Sigmoid colon (tissue), 7 donors: ENCODE measurements around the gene REPS1. TPM values are rescaled to one million over a fixed set of nuclear protein-coding genes. Genes with fewer than 3 reads are reported as not detected.
"Not testable (repeated sequence)": the region's sequence is repeated elsewhere in the genome, so short reads cannot be mapped to it uniquely, and the experiment has no call there.

ENCODE experiments used
- DNase-seq: peaks from one replicate; pipeline ENCODE4 v3.0.0-alpha.2; 2019
- H3K27ac ChIP-seq, 4 donors: fragments of 200-600 bp; sonication (generic); one replicate each; pipeline ENCODE4 v1.5.1; 2016 to 2019; ENCODE audit warnings: mild to moderate bottlenecking in 1 of 4
- H3K27me3 ChIP-seq, 3 donors: fragments of 200-600 bp; sonication (generic); one replicate each; pipeline ENCODE4 v1.5.1; 2019; ENCODE audit warnings: mild to moderate bottlenecking in 1 of 3
- H3K36me3 ChIP-seq, 4 donors: fragments of 200-600 bp; sonication (generic); one replicate each; pipeline ENCODE4 v1.5.1; 2016 to 2019
- H3K4me1 ChIP-seq, 4 donors: fragments of 200-600 bp; sonication (generic); one replicate each; pipeline ENCODE4 v1.5.1; 2017 to 2019
- H3K4me3 ChIP-seq, 4 donors: fragments of 200-600 bp; sonication (generic); one replicate each; pipeline ENCODE4 v1.5.1; 2017 to 2019; ENCODE audit warnings: mild to moderate bottlenecking in 2 of 4, moderate library complexity in 1 of 4
- H3K9me3 ChIP-seq, 4 donors: fragments of 200-600 bp in 3 of 4; sonication (generic) in 3 of 4; one replicate each; pipeline versions ENCODE4 v1.5.1 to v1.6.1; 2013 to 2019
- CTCF ChIP-seq, 4 experiments: fragments of 450-650 bp in 3 of 4; fragments of 200-600 bp in 1 of 4; IDR thresholded peaks; one replicate each; pipeline ENCODE4 v1.5.1; 2016 to 2019; ENCODE audit warnings: antibody characterized with exemption in 4 of 4, mild to moderate bottlenecking in 3 of 4, moderate library complexity in 2 of 4
- EP300 ChIP-seq, 4 donors: sonication (generic); formaldehyde crosslinking; IDR thresholded peaks; one replicate each; pipeline ENCODE4 v1.6.1; 2017; ENCODE audit warnings: antibody characterized with exemption in 4 of 4
- POLR2A ChIP-seq, 2 donors: fragments of 450-650 bp; IDR thresholded peaks; one replicate each; pipeline ENCODE4 v1.6.1; 2016; ENCODE audit warnings: antibody characterized with exemption in 2 of 2, mild to moderate bottlenecking in 2 of 2, moderate library complexity in 2 of 2
- POLR2AphosphoS5 ChIP-seq, 4 donors: sonication (generic); formaldehyde crosslinking; IDR thresholded peaks; one replicate each; pipeline ENCODE4 v1.6.1; 2017; ENCODE audit warnings: antibody characterized with exemption in 4 of 4
- WGBS, 2 donors: extraction: QIAGEN DNeasy Blood & Tissue Kit; methylation state at CpG; one replicate each; pipeline ENCODE4 v1.1.7; 2013; 5-methylcytosine and 5-hydroxymethylcytosine counted together
- intact Hi-C: fragments of 100-400 bp; cut with DNase I; formaldehyde crosslinking; loops from one replicate; pipeline ENCODE4 v1.15.1; 2023
- polyA plus RNA-seq, 3 donors: library from polyadenylated mRNA; stranded (reverse); fragments of 200-250 nt; gene quantifications; one replicate each; pipeline ENCODE4 v1.2.3, GENCODE V29; 2013
- total RNA-seq, 4 donors: library from RNA; depleted of rRNA; stranded (reverse); fragments of >200 nt; gene quantifications; one replicate each; pipeline ENCODE4 v1.1.0, GENCODE V29; 2016
- donor health status: healthy with polysubstance abuse.
- donor health status: Bipolar disorder and iron deficiency.
- donor health status: healthy.

REPS1 gene
- total and polyA plus RNA-seq, 7 donors, result 12.6 to 53.7 (median 26.3) TPM

DNA sequence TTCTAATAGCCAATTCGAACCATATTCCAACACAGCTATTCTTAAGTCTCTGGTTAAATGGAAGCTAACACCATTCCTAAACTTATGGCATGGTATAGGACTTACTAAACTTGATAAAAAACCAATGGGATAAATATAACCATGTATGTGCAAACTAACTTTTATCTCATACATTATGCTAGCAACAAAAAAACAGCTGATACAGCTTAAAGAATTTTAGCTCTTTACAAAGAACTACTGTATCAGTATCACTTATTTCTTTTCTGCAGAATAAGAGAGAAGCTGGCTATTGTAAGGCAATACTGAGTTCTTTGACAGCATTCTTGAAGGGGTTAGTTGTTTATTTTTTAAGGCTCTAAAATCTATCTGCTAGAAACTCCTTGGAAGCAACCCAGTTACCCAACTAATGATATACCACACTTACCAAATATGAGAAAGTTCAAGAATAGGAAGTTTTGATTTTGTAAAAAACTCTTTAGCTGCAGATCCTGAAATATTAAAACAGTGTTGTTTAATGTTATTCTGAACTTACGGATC, 44.9 kb downstream of the REPS1 start:
- TF ChIP-seq POLR2AphosphoS5 (IDR thresholded peaks at IDR 0.05) (no peak), EP300 (IDR thresholded peaks at IDR 0.05) (no peak)
- H3K36me3 ChIP-seq, result peaks cover 0 to 35% (median 3%) of the 10 kb centered on the region in 4 donors
- no peaks in the 10 kb centered on the region for H3K9me3 ChIP-seq
- intact Hi-C loops, result no loop called here
- 98% methylated on average over 2 of the region's 2 CpGs for WGBS, 2 donors
- no peak for DNase-seq
- H3K4me1 ChIP-seq, result no peaks in the 10 kb centered on the region
- H3K27ac ChIP-seq, result no peak overlapping the region
- H3K4me3 ChIP-seq, result no peak overlapping the region
- no peaks in the 10 kb centered on the region for H3K27me3 ChIP-seq

DNA sequence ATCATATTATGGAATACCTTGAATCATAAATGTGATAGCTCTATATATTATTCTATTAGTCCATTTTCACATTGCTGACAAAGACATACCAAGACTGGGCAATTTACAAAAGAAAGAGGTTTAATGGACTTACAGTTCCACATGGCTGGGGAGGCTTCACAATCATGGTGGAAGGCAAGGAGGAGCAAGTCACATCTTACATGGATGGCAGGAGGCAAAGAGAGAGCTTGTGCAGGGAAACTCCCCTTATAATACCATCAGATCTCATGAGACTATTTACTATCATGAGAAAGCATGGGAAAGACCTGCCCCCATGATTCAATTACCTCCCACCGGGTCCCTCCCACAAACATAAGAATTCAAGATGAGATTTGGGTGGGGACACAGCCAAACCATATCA, 51.2 kb downstream of the REPS1 start:
- 96 to 98% methylated on average over 1 of the region's 1 CpG for WGBS, 2 donors
- H3K27ac ChIP-seq, H3K4me3 ChIP-seq, H3K9me3 ChIP-seq, DNase-seq, intact Hi-C loops, H3K27me3 ChIP-seq, H3K4me1 ChIP-seq: not testable (repeated sequence)
- H3K36me3 ChIP-seq, result peaks cover 0 to 30% (median 2%) of the 10 kb centered on the region in 4 donors

DNA sequence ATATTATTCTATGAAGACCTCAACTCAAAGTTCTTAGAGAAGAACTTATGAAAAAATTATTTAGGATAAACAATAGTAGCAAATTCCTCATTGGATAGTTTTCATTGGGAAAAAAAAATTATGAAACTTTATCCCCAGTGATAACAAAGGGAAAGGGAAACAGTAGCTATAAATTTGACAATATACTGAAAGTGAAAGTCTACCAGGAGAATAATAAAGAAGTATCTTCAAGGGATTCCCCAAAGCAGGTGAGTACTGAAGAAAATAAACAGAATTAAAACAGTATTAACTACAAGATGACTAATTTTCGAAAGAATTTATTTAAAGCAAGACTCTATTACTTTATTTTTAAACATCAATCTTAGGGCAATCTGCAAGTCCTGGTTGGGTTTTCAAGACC, 56.4 kb downstream of the REPS1 start:
- DNase-seq, result no peak
- WGBS, 2 donors, result 58 to 65% methylated on average over 1 of the region's 1 CpG
- H3K27me3 ChIP-seq, result no peaks in the 10 kb centered on the region
- no peak for TF ChIP-seq POLR2A (IDR thresholded peaks at IDR 0.05)
- TF ChIP-seq POLR2AphosphoS5 (IDR thresholded peaks at IDR 0.05), result no peak
- TF ChIP-seq CTCF (IDR thresholded peaks at IDR 0.05), result no peak
- TF ChIP-seq EP300 (IDR thresholded peaks at IDR 0.05), result no peak
- no peak overlapping the region for H3K27ac ChIP-seq
- peaks cover 0 to 38% (median 0%) of the 10 kb centered on the region in 4 donors for H3K36me3 ChIP-seq
- no peaks in the 10 kb centered on the region for H3K9me3 ChIP-seq
- intact Hi-C loops, result no loop called here
- H3K4me3 ChIP-seq, result no peak overlapping the region
- no peaks in the 10 kb centered on the region for H3K4me1 ChIP-seq

GRCh38 chr6:138926579-138926978, 61.5 kb downstream of the REPS1 start:
- 54 to 85% methylated on average over 3 of the region's 3 CpGs for WGBS, 2 donors
- Histone ChIP-seq H3K4me3 (no peak overlapping the region), H3K36me3 (peaks cover 0 to 24% (median 0%) of the 10 kb centered on the region in 4 donors), H3K27ac (no peak overlapping the region), H3K27me3 (no peaks in the 10 kb centered on the region), H3K4me1 (no peaks in the 10 kb centered on the region), H3K9me3 (no peaks in the 10 kb centered on the region)
- no peak for TF ChIP-seq CTCF (IDR thresholded peaks at IDR 0.05)
- no peak for TF ChIP-seq POLR2AphosphoS5 (IDR thresholded peaks at IDR 0.05)
- TF ChIP-seq POLR2A (IDR thresholded peaks at IDR 0.05), result no peak
- no peak for TF ChIP-seq EP300 (IDR thresholded peaks at IDR 0.05)
- no peak for DNase-seq
- intact Hi-C loops, result no loop called here

DNA sequence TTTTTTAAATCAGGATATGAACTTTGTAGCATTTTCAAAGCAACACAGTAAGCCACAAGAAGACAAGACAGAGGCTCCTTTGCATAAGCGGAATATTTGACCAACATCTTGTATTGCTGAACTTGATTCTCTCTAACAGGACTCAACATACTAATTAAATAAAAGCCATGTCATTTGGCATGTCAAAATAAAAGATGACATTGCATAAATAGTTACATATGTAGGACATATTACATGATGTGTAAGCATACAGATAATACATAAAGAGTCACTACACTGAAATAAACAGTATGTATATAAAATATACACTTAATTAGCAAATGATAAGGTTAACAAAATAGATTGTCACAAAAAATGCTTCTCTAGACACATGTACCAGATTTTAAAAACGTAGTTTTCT, 62.2 kb downstream of the REPS1 start:
- Histone ChIP-seq H3K4me3 (no peak overlapping the region), H3K9me3 (no peaks in the 10 kb centered on the region), H3K27me3 (no peaks in the 10 kb centered on the region), H3K4me1 (no peaks in the 10 kb centered on the region), H3K36me3 (peaks cover 0 to 28% (median 0%) of the 10 kb centered on the region in 4 donors), H3K27ac (no peak overlapping the region)
- TF ChIP-seq CTCF (IDR thresholded peaks at IDR 0.05) (no peak), POLR2A (IDR thresholded peaks at IDR 0.05) (no peak), EP300 (IDR thresholded peaks at IDR 0.05) (no peak), POLR2AphosphoS5 (IDR thresholded peaks at IDR 0.05) (no peak)
- 84 to 91% methylated on average over 2 of the region's 2 CpGs for WGBS, 2 donors
- no peak for DNase-seq
- intact Hi-C loops, result no loop called here

GRCh38 chr6:138923561-138923960, 64.5 kb downstream of the REPS1 start:
- no peaks in the 10 kb centered on the region for H3K9me3 ChIP-seq
- no peaks in the 10 kb centered on the region for H3K4me1 ChIP-seq
- H3K27ac ChIP-seq, result no peak overlapping the region
- TF ChIP-seq POLR2A (IDR thresholded peaks at IDR 0.05) (no peak), CTCF (IDR thresholded peaks at IDR 0.05) (no peak), POLR2AphosphoS5 (IDR thresholded peaks at IDR 0.05) (no peak), EP300 (IDR thresholded peaks at IDR 0.05) (no peak)
- intact Hi-C loops, result no loop called here
- H3K36me3 ChIP-seq, result peaks cover 0 to 37% (median 5%) of the 10 kb centered on the region in 4 donors
- DNase-seq, result no peak
- no peaks in the 10 kb centered on the region for H3K27me3 ChIP-seq
- no peak overlapping the region for H3K4me3 ChIP-seq
